Liver (tissue), 3 donors: ENCODE data around the gene ADARB1.

Experiments used
- CTCF ChIP-seq: fragments of 150-350 bp; IDR thresholded peaks from 2 replicates; pipeline ENCODE4 v1.5.1; 2017; ENCODE audit warnings: improper control_type of control experiment, low read depth, low read length; ENCODE audit not compliant: missing input control
- JUND ChIP-seq, 2 donors: IDR thresholded peaks; 2 replicates each; pipeline ENCODE4 v1.6.1; 2016; ENCODE audit warnings: antibody characterized with exemption in 2 of 2
- MAX ChIP-seq: IDR thresholded peaks from 2 replicates; pipeline ENCODE4 v1.6.1; 2016; ENCODE audit warnings: antibody characterized with exemption
- SP1 ChIP-seq: IDR thresholded peaks from 2 replicates; pipeline ENCODE4 v1.6.1; 2018; ENCODE audit warnings: antibody characterized with exemption, mild to moderate bottlenecking
- donor health status: healthy.
- donor health status: healthy.

GRCh38 chr21:45123440-45123839 lies 49.1 kb downstream of the ADARB1 start:
- TF ChIP-seq MAX (no peak), CTCF (no peak), JUND (IDR thresholded peaks at IDR 0.05) (no peak), SP1 (no peak)
